ENCODE measurements around the gene SCN2A. TPM values are rescaled to one million over a fixed set of nuclear protein-coding genes. Genes with fewer than 3 reads are reported as not detected.

The SCN2A gene
- total RNA-seq, 3 donors from 2014 or later, result 0.05 TPM; not detected in 2

- Mint-ChIP-seq H3K4me1 (ENCODE audit: low read depth) (peaks cover 6% of the 10 kb centered on the region), H3K36me3 (ENCODE audit: insufficient read depth) (no peaks in the 10 kb centered on the region)
Observed at GRCh38 chr2:165277295-165277694, 38.1 kb downstream of the SCN2A start.

GRCh38 chr2:165277860-165278656, 38.8 kb downstream of the SCN2A start:
- DNase-seq (no peak), ATAC-seq (no peak)
- no peaks in the 10 kb centered on the region for H3K36me3 Mint-ChIP-seq (ENCODE audit: insufficient read depth)
- H3K9me3 Mint-ChIP-seq, result no peaks in the 10 kb centered on the region
- H3K4me1 Mint-ChIP-seq (ENCODE audit: low read depth), result peaks cover 6% of the 10 kb centered on the region
- no peak overlapping the region for H3K4me3 Mint-ChIP-seq
- peaks cover 2% of the 10 kb centered on the region for H3K27me3 Mint-ChIP-seq (ENCODE audit: low read depth)

More at GRCh38 chr2:165277295-165277694, 38.1 kb downstream of the SCN2A start:
- Mint-ChIP-seq H3K4me3 (no peak overlapping the region), H3K9me3 (no peaks in the 10 kb centered on the region), H3K27me3 (ENCODE audit: low read depth) (no peaks in the 10 kb centered on the region)
- ATAC-seq (no peak), DNase-seq (no peak)

GRCh38 chr2:165280356-165280755, 41.1 kb downstream of the SCN2A start:
- Mint-ChIP-seq H3K4me1 (ENCODE audit: low read depth) (peaks cover 6% of the 10 kb centered on the region), H3K4me3 (no peak overlapping the region), H3K27me3 (ENCODE audit: low read depth) (peaks cover 2% of the 10 kb centered on the region), H3K36me3 (ENCODE audit: insufficient read depth) (no peaks in the 10 kb centered on the region), H3K9me3 (no peaks in the 10 kb centered on the region)
- DNase-seq (no peak), ATAC-seq (no peak)

GRCh38 chr2:165281387-165281786, 42.2 kb downstream of the SCN2A start:
- peaks cover 2% of the 10 kb centered on the region for H3K27me3 Mint-ChIP-seq (ENCODE audit: low read depth)
- peaks cover 6% of the 10 kb centered on the region for H3K4me1 Mint-ChIP-seq (ENCODE audit: low read depth)
- no peak overlapping the region for H3K4me3 Mint-ChIP-seq
- ATAC-seq (no peak), DNase-seq (no peak)
- no peaks in the 10 kb centered on the region for H3K9me3 Mint-ChIP-seq
- no peaks in the 10 kb centered on the region for H3K36me3 Mint-ChIP-seq (ENCODE audit: insufficient read depth)

- Mint-ChIP-seq H3K9me3 (no peaks in the 10 kb centered on the region), H3K4me3 (no peak overlapping the region)
Observed at GRCh38 chr2:165283342-165283741, 44.1 kb downstream of the SCN2A start.

GRCh38 chr2:165287094-165287778, 48.0 kb downstream of the SCN2A start:
- Mint-ChIP-seq H3K4me3 (no peak overlapping the region), H3K4me1 (ENCODE audit: low read depth) (no peaks in the 10 kb centered on the region), H3K9me3 (no peaks in the 10 kb centered on the region), H3K36me3 (ENCODE audit: insufficient read depth) (no peaks in the 10 kb centered on the region), H3K27me3 (ENCODE audit: low read depth) (peaks cover 3% of the 10 kb centered on the region)
- ATAC-seq (no peak), DNase-seq (no peak)

More at GRCh38 chr2:165283342-165283741, 44.1 kb downstream of the SCN2A start:
- Mint-ChIP-seq H3K4me1 (ENCODE audit: low read depth) (no peaks in the 10 kb centered on the region), H3K27me3 (ENCODE audit: low read depth) (peaks cover 2% of the 10 kb centered on the region), H3K36me3 (ENCODE audit: insufficient read depth) (no peaks in the 10 kb centered on the region)
- ATAC-seq, result no peak
- DNase-seq, result no peak

- Mint-ChIP-seq H3K4me1 (ENCODE audit: low read depth) (no peaks in the 10 kb centered on the region), H3K4me3 (no peak overlapping the region), H3K27me3 (ENCODE audit: low read depth) (peaks cover 8% of the 10 kb centered on the region), H3K36me3 (ENCODE audit: insufficient read depth) (no peaks in the 10 kb centered on the region), H3K9me3 (no peaks in the 10 kb centered on the region)
- DNase-seq (no peak), ATAC-seq (no peak)
Observed at GRCh38 chr2:165289069-165289468, 49.9 kb downstream of the SCN2A start.

- Mint-ChIP-seq H3K9me3 (no peaks in the 10 kb centered on the region), H3K4me3 (no peak overlapping the region), H3K27me3 (ENCODE audit: low read depth) (peaks cover 8% of the 10 kb centered on the region), H3K36me3 (ENCODE audit: insufficient read depth) (no peaks in the 10 kb centered on the region), H3K4me1 (ENCODE audit: low read depth) (no peaks in the 10 kb centered on the region)
- ATAC-seq (peak; percentile 99 to 100), DNase-seq (no peak)
Observed at GRCh38 chr2:165293440-165294420, 54.5 kb downstream of the SCN2A start.

GRCh38 chr2:165294912-165295311, 55.7 kb downstream of the SCN2A start:
- Mint-ChIP-seq H3K9me3 (no peaks in the 10 kb centered on the region), H3K4me1 (ENCODE audit: low read depth) (no peaks in the 10 kb centered on the region), H3K27me3 (ENCODE audit: low read depth) (peaks cover 8% of the 10 kb centered on the region), H3K36me3 (ENCODE audit: insufficient read depth) (no peaks in the 10 kb centered on the region), H3K4me3 (no peak overlapping the region)
- DNase-seq (no peak), ATAC-seq (no peak)

- H3K27me3 Mint-ChIP-seq (ENCODE audit: low read depth), result peaks cover 8% of the 10 kb centered on the region
- ATAC-seq (no peak), DNase-seq (no peak)
- no peaks in the 10 kb centered on the region for H3K36me3 Mint-ChIP-seq (ENCODE audit: insufficient read depth)
- no peaks in the 10 kb centered on the region for H3K4me1 Mint-ChIP-seq (ENCODE audit: low read depth)
- no peaks in the 10 kb centered on the region for H3K9me3 Mint-ChIP-seq
- no peak overlapping the region for H3K4me3 Mint-ChIP-seq
Observed at GRCh38 chr2:165295643-165296042, 56.4 kb downstream of the SCN2A start.

- H3K4me1 Mint-ChIP-seq (ENCODE audit: low read depth), result no peaks in the 10 kb centered on the region
- H3K9me3 Mint-ChIP-seq, result no peaks in the 10 kb centered on the region
- H3K4me3 Mint-ChIP-seq, result no peak overlapping the region
- H3K36me3 Mint-ChIP-seq (ENCODE audit: insufficient read depth), result no peaks in the 10 kb centered on the region
- ATAC-seq, result no peak
- peaks cover 7% of the 10 kb centered on the region for H3K27me3 Mint-ChIP-seq (ENCODE audit: low read depth)
- DNase-seq, result no peak
Observed at GRCh38 chr2:165305391-165306096, 66.3 kb downstream of the SCN2A start.

- Mint-ChIP-seq H3K4me1 (ENCODE audit: low read depth) (no peaks in the 10 kb centered on the region), H3K27me3 (ENCODE audit: low read depth) (peaks cover 7% of the 10 kb centered on the region), H3K9me3 (no peaks in the 10 kb centered on the region), H3K36me3 (ENCODE audit: insufficient read depth) (no peaks in the 10 kb centered on the region), H3K4me3 (no peak overlapping the region)
- DNase-seq (no peak), ATAC-seq (no peak)
Observed at GRCh38 chr2:165307317-165307716, 68.1 kb downstream of the SCN2A start.

GRCh38 chr2:165311949-165312348, 72.7 kb downstream of the SCN2A start:
- no peak overlapping the region for H3K4me3 Mint-ChIP-seq
- peaks cover 3% of the 10 kb centered on the region for H3K27me3 Mint-ChIP-seq (ENCODE audit: low read depth)
- no peaks in the 10 kb centered on the region for H3K36me3 Mint-ChIP-seq (ENCODE audit: insufficient read depth)
- H3K9me3 Mint-ChIP-seq, result no peaks in the 10 kb centered on the region
- DNase-seq, result no peak
- no peaks in the 10 kb centered on the region for H3K4me1 Mint-ChIP-seq (ENCODE audit: low read depth)
- no peak for ATAC-seq

GRCh38 chr2:165312999-165313398, 73.8 kb downstream of the SCN2A start:
- ATAC-seq, result no peak

More at GRCh38 chr2:165312999-165313398, 73.8 kb downstream of the SCN2A start:
- peaks cover 3% of the 10 kb centered on the region for H3K27me3 Mint-ChIP-seq (ENCODE audit: low read depth)
- H3K9me3 Mint-ChIP-seq, result no peaks in the 10 kb centered on the region
- H3K36me3 Mint-ChIP-seq (ENCODE audit: insufficient read depth), result no peaks in the 10 kb centered on the region
- no peak for DNase-seq
- no peak overlapping the region for H3K4me3 Mint-ChIP-seq
- no peaks in the 10 kb centered on the region for H3K4me1 Mint-ChIP-seq (ENCODE audit: low read depth)

Data from activated T-cell treated with anti-CD3 and anti-CD28 coated beads, Interleukin-2, amount 50 U/mL, for 4 hours (primary cell).